Body of pancreas (tissue), 4 donors: ENCODE results near the gene TRIM3. TPM values are rescaled to one million over a fixed set of nuclear protein-coding genes. Genes with fewer than 3 reads are reported as not detected.

Experiments
- ATAC-seq: fragments of 150-250 bp; one replicate; pipeline ENCODE4 v1.9.1; 2016
- DNase-seq, 4 donors: peaks; one replicate each; pipeline ENCODE4 v3.0.0-alpha.2; 2019
- H3K27ac ChIP-seq, 4 donors: fragments of 200-600 bp; sonication (generic); 1 replicate in 3 of 4; 2 replicates in 1 of 4; pipeline versions ENCODE4 v1.5.1 to v1.6.1; 2016 to 2019; ENCODE audit warnings: mild to moderate bottlenecking in 1 of 4, mixed read lengths in 1 of 4, moderate library complexity in 1 of 4
- H3K27me3 ChIP-seq, 2 donors: fragments of 200-600 bp; sonication (generic); one replicate each; pipeline ENCODE4 v1.6.0; 2016; ENCODE audit warnings: mild to moderate bottlenecking in 1 of 2
- H3K36me3 ChIP-seq, 2 donors: fragments of 200-600 bp; sonication (generic); replicated peaks in 1 of 2; 2 replicates each; pipeline ENCODE4 v1.5.1; 2016; ENCODE audit warnings: low read depth in 2 of 2; ENCODE audit not compliant: insufficient read depth in 1 of 2
- H3K4me1 ChIP-seq: fragments of 200-600 bp; sonication (generic); one replicate; pipeline ENCODE4 v1.6.0; 2016
- H3K4me3 ChIP-seq, 2 donors: fragments of 200-600 bp; sonication (generic); 1 replicate in 1 of 2; 2 replicates in 1 of 2; pipeline ENCODE4 v1.5.1; 2016 to 2019
- H3K9me3 ChIP-seq, 3 donors: fragments of 200-600 bp; sonication (generic); 1 replicate in 2 of 3; 2 replicates in 1 of 3; pipeline ENCODE4 v1.5.1; 2016
- POLR2A ChIP-seq, 3 donors: fragments of 450-650 bp; IDR thresholded peaks; one replicate each; pipeline ENCODE4 v1.6.1; 2016; ENCODE audit warnings: antibody characterized with exemption in 3 of 3, mild to moderate bottlenecking in 2 of 3
- WGBS, 2 donors: methylation state at CpG; one replicate each; pipeline ENCODE4 v1.1.5; 2017; 5-methylcytosine and 5-hydroxymethylcytosine counted together
- intact Hi-C: fragments of 100-400 bp; cut with DNase I; formaldehyde crosslinking; loops from one replicate; pipeline ENCODE4 v1.15.1; 2023
- total RNA-seq, 2 donors: library from RNA; depleted of rRNA; stranded (reverse); fragments of >200 nt; gene quantifications; one replicate each; pipeline ENCODE4 v1.1.0, GENCODE V29; 2016
- TF ChIP-seq, protein P1 (sequence below), 7 experiments: fragments of 450-650 bp in 4 of 7; fragments of 200-600 bp in 3 of 7; sonication (generic) in 3 of 7; IDR thresholded peaks; one replicate each; pipeline ENCODE4 v1.5.1; 2016 to 2019; ENCODE audit warnings: antibody characterized with exemption in 7 of 7

The TRIM3 gene
- total RNA-seq, 2 donors from 2014 or later, result 22.1 to 24.9 TPM

DNA sequence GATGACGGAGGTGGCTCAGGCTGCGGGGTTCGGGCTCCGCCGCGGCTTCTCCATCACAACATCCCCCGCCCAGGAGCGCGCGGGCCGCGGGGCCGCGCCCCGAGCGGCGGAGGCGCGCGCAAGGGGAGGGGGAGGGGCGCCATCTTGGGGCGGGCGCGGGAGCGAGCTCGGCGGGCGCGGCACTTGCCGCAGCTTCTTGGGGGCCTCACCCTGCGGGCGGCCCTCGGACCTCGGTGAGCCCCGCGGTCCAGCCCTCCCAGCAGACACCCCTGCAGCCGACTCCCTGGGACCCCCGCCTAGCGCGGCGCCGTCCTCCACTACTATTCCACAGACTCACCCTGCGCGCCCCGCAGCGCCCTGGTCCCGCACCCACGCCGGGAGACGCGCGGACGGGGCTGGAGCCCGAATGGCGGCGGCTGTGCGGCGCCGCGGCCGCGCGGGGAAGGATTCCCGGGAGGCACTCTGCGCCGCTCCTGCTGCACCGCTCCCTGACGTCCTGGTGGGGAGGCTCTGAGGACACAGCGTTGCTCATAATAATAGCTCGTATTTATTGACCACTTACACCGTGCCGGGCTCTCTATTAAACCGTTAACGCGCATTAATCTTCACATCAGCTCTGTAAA lies 54.6 kb downstream of the TRIM3 start, which contains the start of gene APBB1:
APBB1 (minus strand) TSS at position 86 of the 623 bp plus-strand sequence. CDS start 7,747 bp downstream, outside the sequence.
- 0 to 1% methylated on average over 7 to 45 of the region's 75 CpGs for WGBS, 2 donors
- TF ChIP-seq, protein P1, sequence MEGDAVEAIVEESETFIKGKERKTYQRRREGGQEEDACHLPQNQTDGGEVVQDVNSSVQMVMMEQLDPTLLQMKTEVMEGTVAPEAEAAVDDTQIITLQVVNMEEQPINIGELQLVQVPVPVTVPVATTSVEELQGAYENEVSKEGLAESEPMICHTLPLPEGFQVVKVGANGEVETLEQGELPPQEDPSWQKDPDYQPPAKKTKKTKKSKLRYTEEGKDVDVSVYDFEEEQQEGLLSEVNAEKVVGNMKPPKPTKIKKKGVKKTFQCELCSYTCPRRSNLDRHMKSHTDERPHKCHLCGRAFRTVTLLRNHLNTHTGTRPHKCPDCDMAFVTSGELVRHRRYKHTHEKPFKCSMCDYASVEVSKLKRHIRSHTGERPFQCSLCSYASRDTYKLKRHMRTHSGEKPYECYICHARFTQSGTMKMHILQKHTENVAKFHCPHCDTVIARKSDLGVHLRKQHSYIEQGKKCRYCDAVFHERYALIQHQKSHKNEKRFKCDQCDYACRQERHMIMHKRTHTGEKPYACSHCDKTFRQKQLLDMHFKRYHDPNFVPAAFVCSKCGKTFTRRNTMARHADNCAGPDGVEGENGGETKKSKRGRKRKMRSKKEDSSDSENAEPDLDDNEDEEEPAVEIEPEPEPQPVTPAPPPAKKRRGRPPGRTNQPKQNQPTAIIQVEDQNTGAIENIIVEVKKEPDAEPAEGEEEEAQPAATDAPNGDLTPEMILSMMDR (IDR thresholded peaks at IDR 0.05), result peak in 4 of 7 experiments; percentile 5 to 33 (median 22)
- peak; percentile 47 to 59 (median 59) for TF ChIP-seq POLR2A (IDR thresholded peaks at IDR 0.05)
- Histone ChIP-seq H3K4me1 (peaks cover 15% of the 10 kb centered on the region), H3K27ac (peak within 1 kb of the TSS; percentile 83 to 89 (median 85)), H3K27me3 (no peaks in the 10 kb centered on the region), H3K36me3 (no peaks in the 10 kb centered on the region), H3K9me3 (no peaks in the 10 kb centered on the region), H3K4me3 (peak within 1 kb of the TSS; percentile 54 to 84)
- DNase-seq (peak; percentile 56 to 74 (median 60)), ATAC-seq (peak; percentile 91)
- intact Hi-C loops, result no loop called here

DNA sequence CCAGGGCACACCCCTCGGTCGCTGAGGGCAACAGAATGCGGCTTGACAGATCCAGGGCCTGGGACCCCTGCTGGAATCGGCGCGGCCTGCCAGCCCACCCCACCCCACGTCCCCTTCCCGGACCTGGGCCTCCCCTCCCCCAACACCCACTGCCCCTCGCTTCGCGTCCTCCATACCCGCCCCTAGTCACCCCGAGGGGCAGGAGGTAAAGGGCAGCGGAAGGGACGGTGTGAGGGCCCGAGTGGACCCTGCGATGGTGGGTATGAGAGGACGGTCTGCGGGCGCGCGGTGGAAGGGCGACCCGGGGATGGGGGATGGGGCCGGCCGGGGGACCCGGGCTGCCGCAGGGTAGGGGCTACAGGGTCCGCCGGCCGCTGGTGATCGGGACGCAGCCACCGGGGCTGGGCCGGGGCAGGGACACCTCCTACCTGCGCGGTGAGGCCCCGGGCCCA lies 55.2 kb downstream of the TRIM3 start:
- ATAC-seq (peak; percentile 26), DNase-seq (peak in 1 of 4 donors; percentile 40)
- Histone ChIP-seq H3K4me1 (peaks cover 15% of the 10 kb centered on the region), H3K36me3 (no peaks in the 10 kb centered on the region), H3K4me3 (peak overlapping the region; percentile 54 to 84), H3K9me3 (no peaks in the 10 kb centered on the region), H3K27me3 (no peaks in the 10 kb centered on the region), H3K27ac (peak overlapping the region; percentile 83 to 89 (median 85))
- TF ChIP-seq, protein P1 (IDR thresholded peaks at IDR 0.05), result no peak
- no peak for TF ChIP-seq POLR2A (IDR thresholded peaks at IDR 0.05)
- intact Hi-C loops, result no loop called here
- WGBS, 2 donors, result 1 to 3% methylated on average over 19 to 38 of the region's 38 CpGs

DNA sequence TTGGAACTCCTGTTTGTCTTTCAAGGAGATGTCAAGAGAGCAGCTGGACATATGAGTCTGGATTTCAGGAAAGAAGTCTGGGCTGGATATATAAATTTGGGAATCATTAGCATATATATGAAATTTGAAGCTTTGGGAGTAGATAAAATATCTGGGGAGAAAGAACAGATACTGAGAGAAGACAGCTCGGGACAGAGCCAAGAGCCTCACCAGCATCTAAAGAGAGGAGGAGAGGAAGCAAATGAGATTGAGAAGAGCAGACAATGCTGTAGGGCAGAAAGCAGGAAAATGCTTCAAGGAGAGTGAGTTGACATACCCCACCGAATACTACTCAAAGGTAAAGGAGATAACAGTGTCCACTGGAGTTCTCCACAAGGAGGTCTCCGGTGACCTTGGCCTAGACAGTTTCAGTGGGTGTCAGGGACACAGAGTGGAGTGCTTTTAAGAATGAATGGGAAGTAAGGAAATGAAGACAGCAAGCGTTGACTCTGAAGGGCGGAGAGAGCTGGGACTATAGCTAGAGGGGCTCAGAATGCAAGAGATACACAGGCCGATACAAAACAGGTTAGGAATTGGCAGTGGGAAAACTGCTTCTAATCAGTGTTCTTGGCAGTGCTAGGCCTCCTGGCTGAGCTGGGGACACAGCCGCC lies 55.7 kb downstream of the TRIM3 start:
- TF ChIP-seq POLR2A (IDR thresholded peaks at IDR 0.05), result no peak
- TF ChIP-seq, protein P1 (IDR thresholded peaks at IDR 0.05), result no peak
- WGBS, 2 donors, result 33 to 43% methylated on average over 7 of the region's 7 CpGs
- DNase-seq (peak in 2 of 4 donors; percentile 39 to 69), ATAC-seq (peak; percentile 33)
- intact Hi-C loops, result no loop called here
- no peaks in the 10 kb centered on the region for H3K9me3 ChIP-seq
- peak overlapping the region in 3 of 4 donors; percentile 83 to 89 (median 86) for H3K27ac ChIP-seq
- no peaks in the 10 kb centered on the region for H3K36me3 ChIP-seq
- H3K4me1 ChIP-seq, result peaks cover 15% of the 10 kb centered on the region
- peak overlapping the region; percentile 54 to 84 for H3K4me3 ChIP-seq
- no peaks in the 10 kb centered on the region for H3K27me3 ChIP-seq

GRCh38 chr11:6415797-6416196 lies 57.9 kb downstream of the TRIM3 start:
- ATAC-seq (no peak), DNase-seq (no peak)
- Histone ChIP-seq H3K27me3 (no peaks in the 10 kb centered on the region), H3K4me3 (no peak overlapping the region), H3K36me3 (no peaks in the 10 kb centered on the region), H3K4me1 (peaks cover 15% of the 10 kb centered on the region), H3K27ac (no peak overlapping the region), H3K9me3 (no peaks in the 10 kb centered on the region)
- intact Hi-C loops, result no loop called here
- TF ChIP-seq, protein P1 (IDR thresholded peaks at IDR 0.05), result no peak
- TF ChIP-seq POLR2A (IDR thresholded peaks at IDR 0.05), result no peak
- WGBS, 2 donors, result 72 to 76% methylated on average over 6 of the region's 6 CpGs
